Body of pancreas (tissue), 4 donors: ENCODE results near the gene FLYWCH1.

Experiments used
- CTCF ChIP-seq, 7 experiments: fragments of 450-650 bp in 4 of 7; fragments of 200-600 bp in 3 of 7; sonication (generic) in 3 of 7; IDR thresholded peaks; one replicate each; pipeline ENCODE4 v1.5.1; 2016 to 2019; ENCODE audit warnings: antibody characterized with exemption in 7 of 7
- POLR2A ChIP-seq, 3 donors: fragments of 450-650 bp; IDR thresholded peaks; one replicate each; pipeline ENCODE4 v1.6.1; 2016; ENCODE audit warnings: antibody characterized with exemption in 3 of 3, mild to moderate bottlenecking in 2 of 3

GRCh38 chr16:2999929-3000328, 88.2 kb downstream of the FLYWCH1 start:
- TF ChIP-seq CTCF (IDR thresholded peaks at IDR 0.05) (no peak), POLR2A (IDR thresholded peaks at IDR 0.05) (no peak)
